ENCODE measurements around the gene MXD3. TPM values are rescaled to one million over a fixed set of nuclear protein-coding genes. Genes with fewer than 3 reads are reported as not detected.
"Not testable (repeated sequence)": the region's sequence is repeated elsewhere in the genome, so short reads cannot be mapped to it uniquely, and the experiment has no call there.

Gene MXD3
- total RNA-seq (1 to 10 TPM; 3.0 to 7.1 (median 5.4) TPM), polyA plus RNA-seq (10 to 100 TPM; 34.2 to 55.0 TPM)

GRCh38 chr5:177311723-177312648 is at the start of gene MXD3:
Gene MXD3, minus strand, starts transcription at chr5:177311898. Its CDS starts 68 bp downstream, at chr5:177311830.
- TF ChIP-seq CTCF (IDR thresholded peaks at IDR 0.05), result no peak
- intact Hi-C loops (cut with DNase I), result loop anchor here in 1 of 3 donors (10.0 kb wide), 2 partner anchors 73 to 143 kb away; partner anchors contain the start of gene SLC34A1
- DNase-seq (peak; percentile 92 to 95 (median 94)), ATAC-seq (peak; percentile 61 to 93 (median 85)), FAIRE-seq (no peak)
- Histone ChIP-seq H3K9me3 (no peaks in the 10 kb centered on the region), H3K4me1 (peaks cover 11 to 32% (median 12%) of the 10 kb centered on the region in 3 donors), H3K36me3 (peaks cover 0 to 6% (median 0%) of the 10 kb centered on the region in 3 donors), H3K27ac (no peak within 1 kb of the TSS), H3K27me3 (no peaks in the 10 kb centered on the region), H3K4me3 (peak within 1 kb of the TSS; percentile 20 to 50 (median 32))
- WGBS, 2 donors, result 9 to 20% methylated on average over 70 to 78 of the region's 78 CpGs

GRCh38 chr5:177360740-177361139 is 49.0 kb upstream of the MXD3 start:
- peak in 2 of 6 donors; percentile 27 to 45 for DNase-seq
- H3K4me3 ChIP-seq; H3K9me3 ChIP-seq; H3K27ac ChIP-seq; ATAC-seq; H3K36me3 ChIP-seq; H3K27me3 ChIP-seq; FAIRE-seq; intact Hi-C loops (cut with DNase I): not testable (repeated sequence)
- WGBS, 2 donors, result 92 to 94% methylated on average over 7 of the region's 7 CpGs
- peaks cover under 1 to 12% (median 3%) of the 10 kb centered on the region in 3 donors for H3K4me1 ChIP-seq

- no peak for ATAC-seq
- WGBS, 2 donors, result 66 to 75% methylated on average over 3 of the region's 3 CpGs
- no peak for TF ChIP-seq CTCF (IDR thresholded peaks at IDR 0.05)
- peak in 2 of 6 donors; percentile 13 to 24 for DNase-seq
- no peak for FAIRE-seq
- intact Hi-C loops (cut with DNase I), result no loop called here
- Histone ChIP-seq H3K4me1 (peaks cover 0 to 7% (median 0%) of the 10 kb centered on the region in 3 donors), H3K27ac (no peak overlapping the region), H3K9me3 (no peaks in the 10 kb centered on the region), H3K36me3 (no peaks in the 10 kb centered on the region), H3K27me3 (no peaks in the 10 kb centered on the region), H3K4me3 (no peak overlapping the region)
Observed at GRCh38 chr5:177359860-177360259, 48.2 kb upstream of the MXD3 start.

- no peak overlapping the region for H3K27ac ChIP-seq
- H3K4me1 ChIP-seq, result peaks cover 0 to 7% (median 0%) of the 10 kb centered on the region in 3 donors
- FAIRE-seq, result no peak
- no peaks in the 10 kb centered on the region for H3K27me3 ChIP-seq
- peak in 2 of 6 donors; percentile 14 to 54 for DNase-seq
- H3K9me3 ChIP-seq, result no peaks in the 10 kb centered on the region
- no peaks in the 10 kb centered on the region for H3K36me3 ChIP-seq
- no peak for ATAC-seq
- no peak overlapping the region for H3K4me3 ChIP-seq
- WGBS, 2 donors, result 69 to 79% methylated on average over 6 of the region's 6 CpGs
- intact Hi-C loops (cut with DNase I), result no loop called here
- TF ChIP-seq CTCF (IDR thresholded peaks at IDR 0.05), result no peak
Observed at GRCh38 chr5:177359451-177359851, 47.8 kb upstream of the MXD3 start.

- Histone ChIP-seq H3K9me3 (no peaks in the 10 kb centered on the region), H3K27me3 (no peaks in the 10 kb centered on the region), H3K4me1 (peaks cover 0 to 2% (median 0%) of the 10 kb centered on the region in 3 donors), H3K36me3 (no peaks in the 10 kb centered on the region), H3K4me3 (peak overlapping the region in 1 of 4 donors; percentile 39), H3K27ac (no peak overlapping the region)
- WGBS, 2 donors, result 22 to 23% methylated on average over 5 of the region's 5 CpGs
- FAIRE-seq, result no peak
- no peak for ATAC-seq
- intact Hi-C loops (cut with DNase I), result no loop called here
- peak in 1 of 6 donors; percentile 12 for DNase-seq
- no peak for TF ChIP-seq CTCF (IDR thresholded peaks at IDR 0.05)
Observed at GRCh38 chr5:177358370-177358819, 46.7 kb upstream of the MXD3 start.

Data from pancreas (tissue), 10 donors.